PC-3 (cell line): Measurements from ENCODE around the gene CYTH4.

Experiments
- EZH2 ChIP-seq: fragments of 300-600 bp; sonication (generic); IDR thresholded peaks from one replicate; pipeline ENCODE4 v1.6.1; 2017; ENCODE audit warnings: antibody characterized with exemption, mild to moderate bottlenecking, low read length; ENCODE audit not compliant: unreplicated experiment
- EZH2phosphoT487 ChIP-seq: fragments of 300-600 bp; sonication (generic); IDR thresholded peaks from 2 replicates; pipeline ENCODE4 v1.6.1; 2018; ENCODE audit warnings: mild to moderate bottlenecking, antibody characterized with exemption, low read length, borderline replicate concordance
- TF ChIP-seq, protein P1 (sequence below): fragments of 300-600 bp; sonication (generic); conservative IDR thresholded peaks from 2 replicates; pipeline ENCODE4 v1.5.1; 2017; ENCODE audit warnings: antibody characterized with exemption, low read depth, mild to moderate bottlenecking, low read length

DNA sequence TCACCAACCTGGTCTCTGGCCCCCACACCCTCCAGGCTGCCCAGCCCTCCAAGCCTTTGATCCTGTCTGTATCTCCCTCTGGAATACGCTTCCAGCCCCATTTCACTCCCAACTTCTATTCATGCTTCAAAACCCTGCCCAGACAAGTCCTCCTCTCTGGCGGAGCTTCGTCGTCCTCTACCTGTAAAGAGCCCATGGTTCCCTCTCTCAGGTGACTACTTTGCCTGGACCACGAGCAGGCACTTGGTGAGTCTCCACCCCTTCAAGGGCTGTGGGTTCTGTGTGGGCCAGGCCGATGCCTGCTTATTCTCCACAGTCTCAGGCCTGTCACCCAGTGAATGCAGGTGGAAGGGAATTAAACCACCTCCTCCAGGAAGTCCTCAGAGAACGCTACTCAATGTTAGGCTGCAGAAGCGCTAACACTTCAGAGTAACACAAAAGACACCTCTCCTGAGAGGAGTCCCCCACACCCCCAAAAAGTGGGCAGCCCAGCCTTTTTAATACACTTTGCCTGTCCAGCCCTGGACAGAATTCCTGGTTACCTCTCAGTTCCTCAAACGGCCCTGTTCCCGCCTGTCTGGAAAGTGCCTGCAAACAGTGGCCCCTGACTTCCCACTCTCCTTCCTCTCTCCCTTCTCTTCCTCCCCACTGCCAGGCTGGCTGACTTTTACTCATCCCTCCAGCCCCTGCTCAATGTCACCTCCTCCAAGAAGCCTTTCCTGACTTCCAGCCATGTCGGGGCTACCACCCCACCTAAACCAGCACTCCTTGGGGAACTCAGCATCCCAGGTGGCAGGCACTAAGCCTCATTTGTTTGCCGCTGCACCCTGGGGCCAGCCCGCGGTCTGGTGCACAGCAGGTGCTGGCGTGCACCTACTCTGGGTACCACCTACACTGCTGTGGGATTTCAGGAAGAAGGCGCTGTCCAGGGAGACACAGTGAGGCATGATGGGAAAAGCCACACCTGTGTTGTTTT is 47.3 kb upstream of the CYTH4 start:
- TF ChIP-seq EZH2phosphoT487 (no peak), EZH2 (no peak)
- TF ChIP-seq, protein P1, sequence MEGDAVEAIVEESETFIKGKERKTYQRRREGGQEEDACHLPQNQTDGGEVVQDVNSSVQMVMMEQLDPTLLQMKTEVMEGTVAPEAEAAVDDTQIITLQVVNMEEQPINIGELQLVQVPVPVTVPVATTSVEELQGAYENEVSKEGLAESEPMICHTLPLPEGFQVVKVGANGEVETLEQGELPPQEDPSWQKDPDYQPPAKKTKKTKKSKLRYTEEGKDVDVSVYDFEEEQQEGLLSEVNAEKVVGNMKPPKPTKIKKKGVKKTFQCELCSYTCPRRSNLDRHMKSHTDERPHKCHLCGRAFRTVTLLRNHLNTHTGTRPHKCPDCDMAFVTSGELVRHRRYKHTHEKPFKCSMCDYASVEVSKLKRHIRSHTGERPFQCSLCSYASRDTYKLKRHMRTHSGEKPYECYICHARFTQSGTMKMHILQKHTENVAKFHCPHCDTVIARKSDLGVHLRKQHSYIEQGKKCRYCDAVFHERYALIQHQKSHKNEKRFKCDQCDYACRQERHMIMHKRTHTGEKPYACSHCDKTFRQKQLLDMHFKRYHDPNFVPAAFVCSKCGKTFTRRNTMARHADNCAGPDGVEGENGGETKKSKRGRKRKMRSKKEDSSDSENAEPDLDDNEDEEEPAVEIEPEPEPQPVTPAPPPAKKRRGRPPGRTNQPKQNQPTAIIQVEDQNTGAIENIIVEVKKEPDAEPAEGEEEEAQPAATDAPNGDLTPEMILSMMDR: no peak
